ENCODE results near the gene COA8. TPM values are rescaled to one million over a fixed set of nuclear protein-coding genes. Genes with fewer than 3 reads are reported as not detected.

The COA8 gene
- total RNA-seq, 1 donor from 2014 or later = 54.9 TPM

DNA sequence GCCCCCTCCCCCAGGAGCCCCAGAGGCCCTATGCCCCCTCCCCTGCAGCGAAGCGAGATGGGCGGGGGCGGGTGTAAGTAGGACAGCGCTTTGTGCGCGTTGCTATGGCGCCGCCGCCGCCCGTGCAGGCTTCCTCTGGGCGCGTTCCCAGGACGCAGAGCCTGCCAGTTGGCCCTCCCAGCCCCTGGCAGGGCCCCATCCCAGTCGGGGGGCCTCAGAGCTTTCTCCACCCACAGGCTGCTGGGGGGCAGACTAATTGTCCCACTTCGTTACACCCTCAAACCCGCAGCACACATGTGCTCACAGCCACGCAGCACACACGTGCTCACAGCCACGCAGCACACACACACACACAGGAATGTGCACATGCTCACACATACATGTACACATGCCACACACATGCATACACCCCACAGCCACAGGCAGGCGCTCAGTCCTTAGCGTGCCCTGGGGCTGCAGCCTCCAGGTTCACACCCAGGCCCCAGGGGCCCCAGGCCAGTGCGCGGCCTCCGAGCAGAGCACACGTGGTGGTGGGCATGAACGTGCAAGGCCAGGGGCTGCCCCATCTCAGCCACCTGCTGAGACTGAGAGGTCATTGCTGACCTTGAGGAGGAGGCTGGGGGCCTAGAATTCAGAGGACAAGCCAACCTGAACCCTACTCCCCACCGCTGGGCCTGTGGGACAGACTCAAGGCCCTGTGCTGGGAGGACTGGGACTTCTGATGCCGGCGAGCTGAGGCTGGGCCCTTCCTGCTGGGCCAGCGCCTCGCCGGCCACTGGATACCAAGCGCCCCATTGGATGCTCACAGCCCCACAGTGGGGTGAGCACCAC lies 18.2 kb upstream of the COA8 start:
- Mint-ChIP-seq H3K4me1 (ENCODE audit: low read depth, unreplicated experiment) (peaks cover 14% of the 10 kb centered on the region), H3K36me3 (ENCODE audit: unreplicated experiment) (no peaks in the 10 kb centered on the region), H3K27ac (ENCODE audit: unreplicated experiment) (peak overlapping the region; percentile 84), H3K4me3 (ENCODE audit: unreplicated experiment) (peak overlapping the region; percentile 38), H3K9me3 (ENCODE audit: unreplicated experiment) (peaks cover 3% of the 10 kb centered on the region), H3K27me3 (ENCODE audit: unreplicated experiment) (peaks cover 16% of the 10 kb centered on the region)
- DNase-seq = no peak
- TF ChIP-seq CTCF (IDR thresholded peaks at IDR 0.05; ENCODE audit: partially characterized antibody, unreplicated experiment) = no peak

DNA sequence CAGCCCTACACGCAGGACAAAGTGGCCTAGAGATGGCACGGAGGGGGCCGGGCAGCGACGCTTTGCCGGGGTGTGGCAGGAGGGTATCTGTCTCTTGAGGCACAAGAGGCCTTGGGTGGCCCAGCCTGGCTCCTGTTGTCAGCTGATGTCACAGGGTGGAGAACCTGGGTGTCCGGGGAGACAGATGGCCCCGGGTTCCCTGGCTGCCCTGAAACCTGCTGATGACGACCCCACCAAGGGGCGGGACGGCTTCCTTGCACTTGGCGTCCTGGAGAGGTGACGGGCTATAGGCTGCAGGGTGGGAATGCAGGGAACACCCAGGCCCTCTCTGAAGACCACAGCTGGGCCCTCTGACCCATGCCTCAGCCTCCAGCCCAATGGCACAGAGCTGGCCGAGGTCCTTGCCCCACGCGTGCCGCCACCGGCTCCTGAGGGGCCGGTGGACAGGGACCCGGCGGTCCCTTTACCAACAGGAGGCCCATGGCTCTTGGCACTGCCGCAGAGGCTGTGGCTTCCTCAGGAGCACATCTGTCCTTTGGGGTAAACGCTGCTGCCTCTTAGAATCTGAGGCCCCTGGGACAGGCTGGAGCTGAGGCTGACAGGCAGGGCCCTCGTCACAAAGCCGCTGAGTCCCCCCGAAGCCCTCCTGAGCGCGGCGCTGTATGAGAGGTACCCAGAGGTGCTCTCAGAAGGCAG lies 17.4 kb upstream of the COA8 start:
- TF ChIP-seq CTCF (IDR thresholded peaks at IDR 0.05; ENCODE audit: partially characterized antibody, unreplicated experiment) = no peak
- Mint-ChIP-seq H3K4me1 (ENCODE audit: low read depth, unreplicated experiment) (peaks cover 12% of the 10 kb centered on the region), H3K27me3 (ENCODE audit: unreplicated experiment) (peaks cover 15% of the 10 kb centered on the region), H3K36me3 (ENCODE audit: unreplicated experiment) (no peaks in the 10 kb centered on the region), H3K9me3 (ENCODE audit: unreplicated experiment) (peaks cover 3% of the 10 kb centered on the region), H3K27ac (ENCODE audit: unreplicated experiment) (peak overlapping the region; percentile 12), H3K4me3 (ENCODE audit: unreplicated experiment) (no peak overlapping the region)
- DNase-seq = no peak

GRCh38 chr14:103545915-103546651 lies 16.7 kb upstream of the COA8 start:
- peak overlapping the region; percentile 12 for H3K27ac Mint-ChIP-seq (ENCODE audit: unreplicated experiment)
- no peak for TF ChIP-seq CTCF (IDR thresholded peaks at IDR 0.05; ENCODE audit: partially characterized antibody, unreplicated experiment)
- H3K4me1 Mint-ChIP-seq (ENCODE audit: low read depth, unreplicated experiment) = peaks cover 9% of the 10 kb centered on the region
- H3K4me3 Mint-ChIP-seq (ENCODE audit: unreplicated experiment) = no peak overlapping the region
- H3K36me3 Mint-ChIP-seq (ENCODE audit: unreplicated experiment) = no peaks in the 10 kb centered on the region
- DNase-seq = no peak
- peaks cover 12% of the 10 kb centered on the region for H3K27me3 Mint-ChIP-seq (ENCODE audit: unreplicated experiment)
- H3K9me3 Mint-ChIP-seq (ENCODE audit: unreplicated experiment) = peaks cover 3% of the 10 kb centered on the region

DNA sequence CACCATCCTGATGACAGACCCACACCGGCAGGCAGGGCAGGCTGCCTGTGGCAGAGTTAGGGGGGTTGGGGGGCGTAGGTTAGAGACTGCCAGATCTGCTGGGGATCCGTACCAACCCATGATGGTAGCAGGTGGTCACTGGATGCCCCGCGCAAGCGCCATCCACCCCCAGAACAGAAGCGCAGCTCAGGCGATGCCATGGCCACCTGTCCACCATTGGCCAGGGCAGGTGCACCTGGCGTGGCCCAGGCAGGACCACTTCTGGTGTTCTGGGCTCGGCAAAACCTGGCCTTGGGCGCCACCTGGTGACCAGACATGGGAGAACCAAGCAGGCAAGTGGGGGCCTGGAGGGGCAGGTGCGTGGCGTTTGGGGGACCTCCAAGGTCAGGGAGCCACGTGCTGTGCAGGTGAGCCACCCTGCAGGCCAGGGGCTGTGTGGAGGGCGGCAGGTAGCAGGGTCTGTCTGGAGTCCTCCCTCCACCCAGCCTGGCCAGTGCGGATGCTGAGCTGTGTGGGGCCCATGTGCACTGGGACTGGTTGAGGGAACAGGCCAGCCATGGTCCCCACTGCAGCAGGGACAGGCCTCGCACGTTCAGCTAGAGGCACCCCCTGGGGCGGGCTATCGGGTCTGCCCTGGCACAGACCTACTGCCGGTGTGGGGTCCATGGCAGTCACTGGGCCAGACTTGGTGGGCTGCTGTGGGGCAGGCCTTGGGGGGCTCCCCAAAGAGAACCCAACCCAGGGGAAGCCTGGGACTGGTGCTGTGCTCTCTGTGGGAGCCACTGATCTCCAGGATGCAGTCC lies 15.9 kb upstream of the COA8 start:
- no peaks in the 10 kb centered on the region for H3K36me3 Mint-ChIP-seq (ENCODE audit: unreplicated experiment)
- H3K27ac Mint-ChIP-seq (ENCODE audit: unreplicated experiment) = no peak overlapping the region
- peak; percentile 95 for TF ChIP-seq CTCF (IDR thresholded peaks at IDR 0.05; ENCODE audit: partially characterized antibody, unreplicated experiment)
- DNase-seq = peak; percentile 86
- peaks cover 14% of the 10 kb centered on the region for H3K27me3 Mint-ChIP-seq (ENCODE audit: unreplicated experiment)
- peaks cover 3% of the 10 kb centered on the region for H3K9me3 Mint-ChIP-seq (ENCODE audit: unreplicated experiment)
- H3K4me1 Mint-ChIP-seq (ENCODE audit: low read depth, unreplicated experiment) = peaks cover 14% of the 10 kb centered on the region
- H3K4me3 Mint-ChIP-seq (ENCODE audit: unreplicated experiment) = no peak overlapping the region

Measured in glutamatergic neuron (in vitro differentiated cells).